NCI-H1694 (cell line): ENCODE measurements around the gene CNTN1.
"Not testable (repeated sequence)": the region's sequence is repeated elsewhere in the genome, so short reads cannot be mapped to it uniquely, and the experiment has no call there.

Experiments
- DNase-seq: peaks from one replicate; lab custom pipeline; 2025; lab: John Stamatoyannopoulos, UW

The CNTN1 gene

DNA sequence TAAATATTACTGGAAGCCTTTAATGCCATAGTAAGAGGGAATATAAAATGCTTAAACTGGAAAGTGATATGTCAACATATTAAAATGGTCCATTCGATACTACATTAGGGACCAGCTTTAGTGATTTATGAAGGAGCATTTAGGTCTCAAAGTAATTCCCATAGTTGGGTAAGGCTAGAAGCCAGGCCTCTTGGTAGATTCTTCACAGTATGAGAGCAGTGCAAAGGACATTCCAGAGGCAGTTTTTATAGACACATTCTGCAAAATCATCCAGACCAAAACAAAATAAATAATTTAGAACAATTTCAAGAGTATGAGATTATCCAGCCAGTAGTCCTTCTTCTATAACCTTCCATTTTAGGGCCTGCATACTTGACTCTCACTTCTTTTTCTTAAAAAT, 353.3 kb downstream of the CNTN1 start:
- DNase-seq: no peak

DNA sequence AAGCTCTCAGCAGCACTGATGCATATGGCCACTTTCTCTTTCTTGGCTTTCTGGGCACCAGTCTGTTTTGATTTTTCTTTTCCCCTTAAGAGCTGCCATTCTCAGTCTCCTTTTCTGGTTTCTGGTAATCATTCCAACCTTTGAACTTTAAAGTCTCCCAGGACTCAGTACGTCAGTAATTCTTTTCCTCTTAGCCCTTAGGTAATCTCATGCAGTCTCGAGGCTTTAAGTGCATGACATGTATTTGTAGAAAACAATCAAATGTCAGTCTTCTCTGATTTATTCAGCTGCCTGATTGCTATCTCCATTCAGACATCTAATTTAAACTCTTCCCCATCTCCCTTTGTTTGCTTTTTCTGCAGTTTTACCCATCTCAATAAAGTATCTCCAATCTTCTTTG, 356.8 kb downstream of the CNTN1 start:
- DNase-seq: no peak

DNA sequence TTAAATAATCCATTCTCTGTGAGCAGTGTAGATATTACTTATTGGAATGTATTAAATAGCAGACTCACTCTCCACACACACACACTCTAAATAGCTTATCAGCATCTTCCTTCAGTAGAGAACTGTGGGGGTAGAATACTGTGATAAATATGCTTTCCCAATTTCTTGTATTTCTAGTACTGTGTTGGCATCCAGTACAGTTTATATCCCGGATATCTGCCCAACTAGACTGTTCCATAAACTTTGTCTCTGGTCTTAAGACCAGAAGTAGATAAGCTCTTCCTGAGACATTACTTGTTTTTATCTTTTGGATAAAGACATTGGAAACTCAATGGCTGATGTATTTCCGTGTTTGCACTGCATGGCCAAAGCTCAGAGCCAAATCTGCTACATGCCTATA, 359.7 kb downstream of the CNTN1 start:
- no peak for DNase-seq

DNA sequence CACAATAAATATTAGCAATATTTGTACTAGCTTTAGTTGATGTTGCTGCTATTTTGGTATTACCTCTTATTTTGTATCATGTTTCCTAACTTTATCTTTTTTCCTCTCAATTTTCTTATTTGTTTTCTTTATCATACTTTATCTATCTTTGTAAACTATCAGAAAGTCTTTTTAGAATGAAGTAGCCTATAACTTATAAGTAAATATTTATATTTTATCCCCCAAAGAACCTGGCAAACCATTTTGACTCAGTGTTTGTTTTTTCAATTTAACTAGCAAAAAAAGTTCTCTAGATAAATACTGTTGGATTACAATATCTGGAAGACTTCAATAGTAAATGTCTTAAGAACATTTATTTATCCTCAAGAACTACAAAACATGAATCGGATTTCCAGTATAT, 360.2 kb downstream of the CNTN1 start:
- no peak for DNase-seq

DNA sequence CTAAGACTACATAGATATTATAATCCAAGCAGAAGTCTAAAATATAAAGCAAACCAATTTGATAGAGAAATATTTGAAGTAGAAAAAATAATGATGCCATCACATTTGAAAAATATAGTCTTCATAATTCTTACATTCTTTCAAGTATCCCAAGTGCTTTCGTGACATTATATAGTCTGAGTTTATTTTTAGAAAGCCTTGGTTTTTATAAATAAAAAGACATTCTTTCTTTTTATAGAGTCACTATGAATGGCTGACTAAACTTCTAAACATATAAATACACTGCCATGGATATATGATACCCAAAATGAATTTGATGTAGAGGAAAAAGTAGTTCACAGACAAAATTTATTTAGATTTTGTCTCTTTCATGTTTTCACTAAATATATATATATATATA, 360.8 kb downstream of the CNTN1 start:
- no peak for DNase-seq

DNA sequence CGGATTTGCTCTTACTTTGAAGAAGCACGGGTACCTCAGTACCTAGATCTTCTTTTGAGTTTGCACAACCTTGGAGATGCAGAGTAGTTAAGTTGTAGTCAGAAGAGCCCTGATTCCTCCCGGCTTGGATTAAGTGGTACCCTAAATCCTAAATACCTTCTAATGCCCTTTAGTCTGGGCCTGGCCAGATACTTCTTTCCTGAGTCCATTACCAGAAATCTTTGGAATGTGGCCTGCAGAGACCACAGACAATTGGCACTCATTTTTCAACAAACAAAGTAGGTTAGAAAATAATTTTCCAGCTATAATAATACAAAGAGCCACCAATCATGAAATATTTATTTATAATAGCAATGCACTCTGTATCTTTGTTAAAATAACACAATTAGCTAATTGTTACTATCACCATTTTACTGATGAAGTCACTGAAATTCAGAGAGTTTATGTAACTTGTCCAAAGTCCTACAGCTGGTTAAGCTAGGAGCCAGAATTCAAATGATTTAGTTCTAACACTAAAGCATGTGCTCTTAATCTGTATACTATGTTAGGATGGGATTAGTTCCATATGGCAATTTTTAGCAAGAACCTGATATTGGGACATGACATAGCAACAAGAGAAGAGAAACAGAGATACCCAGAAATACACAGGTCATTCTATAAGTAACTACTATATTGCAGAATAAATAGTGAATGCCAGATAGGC, 363.8 kb downstream of the CNTN1 start:
- no peak for DNase-seq

DNA sequence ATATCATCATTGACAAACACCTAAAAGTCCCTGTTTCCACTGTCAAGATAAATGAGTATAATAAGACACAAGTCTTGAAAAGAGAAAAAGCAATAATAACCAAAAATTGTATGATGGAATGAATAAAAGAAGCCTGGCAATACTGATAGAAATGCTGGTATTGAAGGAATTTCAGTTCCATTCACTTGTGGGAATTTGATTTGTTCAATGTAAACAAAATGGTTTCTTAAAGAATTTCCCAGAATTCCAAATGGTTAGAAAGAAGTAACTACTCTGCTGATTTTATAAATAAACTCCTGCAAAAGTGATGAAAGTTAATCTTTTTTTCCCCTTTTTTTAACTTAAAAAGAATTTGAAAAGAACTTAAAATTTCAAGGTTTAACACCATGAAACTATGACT, 366.0 kb downstream of the CNTN1 start:
- DNase-seq: no peak

DNA sequence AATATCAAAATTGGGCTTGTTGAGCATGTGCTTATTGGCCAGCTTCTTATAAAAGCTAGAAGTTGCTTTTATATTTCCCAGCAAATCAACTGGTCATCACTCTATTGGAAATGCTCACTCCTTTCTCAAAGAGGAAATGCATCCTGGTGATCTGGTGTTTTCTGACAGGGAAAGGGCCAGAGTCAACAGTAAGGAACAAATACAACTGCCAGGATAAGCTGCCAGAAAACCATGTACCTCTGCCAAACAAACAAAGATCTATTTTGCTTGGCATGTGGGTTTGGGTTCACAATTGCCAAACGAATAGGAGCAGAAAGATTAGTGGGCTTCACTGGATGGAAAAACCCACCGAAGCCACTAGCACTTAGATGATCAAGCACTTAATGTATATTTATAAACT, 369.0 kb downstream of the CNTN1 start:
- DNase-seq: no peak

DNA sequence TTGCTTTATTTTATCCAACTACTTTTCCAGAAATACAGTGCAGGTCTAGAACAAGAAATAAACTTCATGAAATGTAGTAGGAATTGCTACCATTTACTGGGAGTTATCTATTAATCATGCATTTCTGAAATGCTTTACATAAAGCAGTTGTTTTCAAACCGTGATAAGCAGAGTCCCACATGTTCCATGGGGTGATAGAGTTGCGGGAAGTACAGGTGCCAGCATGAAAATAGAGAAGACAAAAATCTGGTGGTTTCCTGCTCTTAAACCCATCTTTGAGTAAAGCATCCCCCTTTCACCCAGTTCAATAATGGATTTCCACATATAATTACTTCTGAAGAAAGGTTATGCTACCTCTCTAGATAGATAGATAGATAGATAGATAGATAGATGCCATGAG, 372.2 kb downstream of the CNTN1 start:
- no peak for DNase-seq

DNA sequence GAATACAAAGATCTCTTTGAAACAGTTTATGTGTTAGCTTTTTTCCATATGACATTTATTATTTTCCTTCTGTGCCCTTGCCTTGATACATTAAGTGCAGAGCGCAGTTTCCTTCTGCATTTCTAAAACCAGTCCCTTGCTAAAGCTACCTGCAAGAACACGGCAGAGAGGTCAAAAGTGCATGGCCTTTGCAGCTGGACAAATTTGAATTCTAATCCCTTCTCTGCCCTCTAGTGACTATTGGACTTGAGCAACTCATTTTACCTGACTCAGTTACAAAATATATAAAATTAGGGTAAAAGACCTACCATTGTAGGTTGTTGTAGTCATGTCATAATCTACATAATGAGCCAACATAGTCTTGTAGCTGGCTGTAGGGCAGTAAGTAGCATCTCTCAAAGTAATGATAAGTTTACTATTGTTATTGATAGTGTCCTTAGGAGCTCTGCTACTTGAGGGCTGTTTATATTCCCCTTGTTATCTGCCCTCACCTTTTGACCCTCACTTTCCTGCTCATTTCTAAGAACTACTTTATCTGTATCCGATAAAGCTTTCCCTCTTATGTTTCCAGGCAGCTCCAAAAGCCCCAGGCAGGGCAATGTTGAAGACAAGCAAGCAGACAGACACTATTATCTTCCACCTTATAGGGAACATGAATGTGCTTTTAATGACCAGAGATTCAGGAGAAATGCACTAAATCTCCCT, 375.9 kb downstream of the CNTN1 start:
- DNase-seq: no peak

DNA sequence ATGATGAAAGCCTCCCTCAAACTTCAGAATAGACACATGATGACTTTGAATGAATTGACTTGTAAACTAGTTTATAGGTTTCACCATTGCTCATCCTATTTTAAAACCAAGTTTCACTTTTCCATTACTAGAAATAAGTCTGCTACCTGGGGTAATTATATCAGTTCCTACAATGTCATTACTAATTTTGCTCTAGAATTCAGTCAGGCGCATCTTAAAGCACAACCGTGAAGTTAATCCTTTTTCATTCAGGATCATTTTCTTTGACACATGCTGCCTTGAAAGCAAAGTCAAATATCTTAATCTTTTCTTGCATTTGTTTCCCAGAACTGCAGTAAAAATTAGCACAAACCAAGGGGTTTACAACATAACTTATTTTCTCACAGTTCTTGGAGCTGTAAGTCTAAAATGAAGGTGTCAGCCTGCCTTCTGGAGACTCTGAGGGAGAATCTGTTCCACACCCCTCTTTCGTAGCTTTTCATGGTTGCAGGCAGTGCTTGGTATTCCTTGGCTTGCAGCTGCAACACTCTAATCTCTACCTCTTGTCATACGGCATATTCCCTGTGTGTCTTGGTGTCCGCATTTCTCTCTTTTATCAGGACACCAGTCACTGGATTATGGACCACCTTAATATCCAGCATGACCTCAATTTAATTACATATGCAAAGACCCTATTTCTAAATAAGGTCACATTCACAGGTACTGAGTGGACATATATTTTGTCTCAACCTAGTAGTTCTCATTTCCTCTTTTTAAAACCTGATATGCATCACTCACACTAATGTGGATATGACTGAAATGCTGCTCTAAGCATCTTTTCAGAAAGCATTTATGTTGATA, 381.6 kb downstream of the CNTN1 start:
- no peak for DNase-seq

DNA sequence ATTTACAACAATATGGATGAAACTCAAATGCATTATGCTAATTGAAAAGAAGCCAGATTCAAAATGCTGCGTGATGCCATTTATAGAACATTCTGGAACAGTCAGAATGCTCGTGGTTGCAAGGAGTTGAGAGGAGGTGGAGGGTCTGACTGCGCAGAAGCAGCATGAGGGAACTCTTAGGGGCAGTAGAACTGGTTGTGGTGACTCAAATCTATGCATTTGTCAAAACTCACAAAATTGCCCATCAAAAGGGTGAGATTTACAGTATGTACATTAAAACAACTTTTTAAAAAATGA, 382.2 kb downstream of the CNTN1 start:
- DNase-seq: no peak

DNA sequence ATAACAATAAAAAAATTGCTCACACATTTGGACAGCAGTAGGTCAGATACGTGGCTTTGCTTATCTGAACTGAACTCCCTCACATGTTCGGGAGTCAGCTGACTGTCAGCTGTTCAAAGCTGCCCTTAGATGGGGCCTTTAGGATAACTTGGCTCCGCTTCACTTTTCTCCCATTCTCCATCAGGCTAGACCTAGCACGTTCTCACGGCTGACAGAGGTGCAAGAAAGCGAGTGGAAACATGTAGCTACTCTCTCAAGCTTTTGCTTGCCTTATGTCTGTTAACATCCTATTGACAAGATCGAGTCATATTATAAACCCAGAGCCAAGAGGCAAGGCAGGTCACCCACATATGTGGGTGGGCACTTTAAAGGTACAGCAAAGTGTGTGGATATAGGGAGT, 383.9 kb downstream of the CNTN1 start:
- no peak for DNase-seq

DNA sequence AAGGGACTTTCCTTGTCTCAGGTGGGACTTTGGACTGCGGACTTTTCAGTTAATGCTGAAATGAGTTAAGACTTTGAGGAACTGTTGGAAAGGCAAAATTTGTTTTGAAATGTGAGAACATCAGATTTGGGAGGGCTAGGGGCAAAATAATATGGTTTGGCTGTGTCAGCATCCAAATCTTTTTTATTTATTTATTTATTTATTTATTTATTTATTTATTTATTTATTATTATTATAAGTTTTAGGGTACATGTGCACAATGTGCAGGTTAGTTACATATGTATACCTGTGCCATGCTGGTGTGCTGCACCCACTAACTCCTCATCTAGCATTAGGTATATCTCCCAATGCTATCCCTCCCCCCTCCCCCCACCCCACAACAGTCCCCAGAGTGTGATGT, 389.0 kb downstream of the CNTN1 start:
- DNase-seq: not testable (repeated sequence)

DNA sequence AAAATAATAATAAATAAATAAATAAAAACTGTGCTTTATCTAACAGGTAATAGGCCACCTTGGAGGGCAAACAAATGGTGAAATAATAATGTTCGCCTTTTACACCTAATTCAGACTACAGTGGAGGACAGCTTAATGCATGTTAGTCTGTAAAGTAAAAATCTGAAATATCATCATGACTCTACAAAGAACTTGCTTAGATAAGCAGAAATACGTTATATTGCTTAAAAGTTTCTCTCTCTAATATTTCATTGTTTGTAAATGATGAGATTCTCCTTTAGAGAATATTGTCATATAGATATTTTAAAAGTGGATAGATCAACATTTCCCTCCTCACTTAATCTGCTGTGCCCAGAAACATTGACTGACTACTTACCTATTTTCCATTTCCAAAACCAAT, 397.2 kb downstream of the CNTN1 start:
- no peak for DNase-seq

DNA sequence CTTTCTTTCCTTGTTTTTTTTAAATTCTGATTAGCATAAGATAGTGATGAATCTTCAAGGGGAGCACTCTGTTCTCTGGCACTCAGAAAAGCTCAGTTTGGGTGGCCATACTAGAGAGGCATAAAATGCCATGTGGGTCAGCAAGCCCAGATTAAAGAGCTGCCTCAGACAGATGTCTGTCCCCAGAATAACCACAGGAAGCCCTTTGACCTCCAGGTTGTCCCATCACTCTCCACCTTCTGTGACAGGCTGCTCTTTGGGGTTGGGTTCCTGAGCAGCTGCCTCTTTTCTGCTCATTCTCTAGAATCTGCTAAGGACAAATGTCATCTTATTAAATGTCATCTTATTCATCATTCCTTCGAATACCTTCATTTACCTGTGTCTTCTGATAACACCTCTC, 399.9 kb downstream of the CNTN1 start:
- DNase-seq: no peak

DNA sequence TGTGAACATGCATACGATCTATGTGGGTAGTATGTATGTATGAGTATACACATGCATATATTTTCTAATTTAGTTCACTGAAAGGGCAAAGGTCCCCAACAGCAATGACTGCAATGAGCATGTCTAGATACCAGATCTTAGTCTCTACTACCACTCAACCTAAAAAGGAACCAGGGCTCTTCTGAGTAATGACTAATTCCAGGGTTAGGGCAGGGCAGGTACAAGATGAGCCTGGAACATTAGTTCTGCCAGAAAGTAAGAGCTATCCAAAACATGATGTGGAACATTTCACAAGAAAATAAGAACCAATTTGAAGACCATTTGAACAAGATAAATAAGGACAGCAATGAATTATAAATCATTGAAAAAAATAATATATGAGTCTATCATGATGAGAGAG, 404.6 kb downstream of the CNTN1 start:
- no peak for DNase-seq

DNA sequence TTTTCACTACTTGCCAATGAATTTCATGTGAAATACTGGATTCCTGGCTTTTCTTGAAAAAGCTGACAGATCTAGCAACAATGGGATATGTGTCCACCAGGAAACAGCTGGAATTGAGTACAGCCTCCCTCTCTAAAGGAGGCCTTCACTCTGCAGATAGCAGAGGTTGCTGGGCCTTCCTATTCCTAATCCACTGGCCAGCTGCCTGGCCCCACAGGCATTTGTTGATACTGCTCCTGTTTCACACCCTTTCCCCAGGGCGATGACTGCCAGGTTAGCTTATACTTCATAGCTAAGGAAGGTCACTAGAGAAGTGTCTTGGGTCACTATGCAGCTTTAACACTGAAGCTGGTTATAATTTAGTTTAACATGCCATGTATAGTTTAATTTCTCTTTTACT, 408.3 kb downstream of the CNTN1 start:
- no peak for DNase-seq

DNA sequence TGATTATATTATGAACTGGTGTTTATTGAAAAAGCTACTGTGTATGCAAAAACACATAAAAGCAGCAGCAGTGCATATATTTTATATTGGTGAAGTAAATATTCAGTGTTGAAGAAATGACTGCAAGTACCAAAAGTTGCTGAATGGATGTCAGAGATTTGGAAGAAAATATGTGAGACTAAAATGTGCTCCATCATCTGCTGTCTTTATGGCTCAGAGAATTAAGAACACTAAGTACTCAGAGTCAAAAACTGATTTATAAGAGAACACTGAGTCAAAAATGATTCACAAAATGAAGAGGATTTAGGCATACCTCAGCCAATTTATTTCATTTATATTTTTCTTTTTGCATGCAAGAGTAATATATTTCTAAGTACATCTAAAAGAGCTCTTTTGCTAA, 409.6 kb downstream of the CNTN1 start:
- DNase-seq: no peak

DNA sequence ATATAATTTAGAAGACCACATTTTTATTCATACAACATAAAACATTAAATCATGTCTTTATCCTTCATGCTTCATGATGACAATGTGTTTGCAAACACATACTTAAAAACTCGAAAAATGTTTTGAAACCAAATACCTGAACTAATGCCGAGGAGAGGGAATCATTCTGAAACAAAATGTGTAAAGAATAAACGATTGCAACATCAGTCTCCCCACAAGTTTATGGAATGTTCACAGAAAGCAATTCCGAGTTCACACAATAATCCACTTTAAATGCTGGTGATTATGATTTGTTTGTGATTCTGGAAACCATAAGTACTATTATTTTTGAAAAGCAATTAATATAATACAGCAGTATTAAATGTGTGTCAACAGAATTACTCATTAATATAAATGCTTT, 411.4 kb downstream of the CNTN1 start:
- DNase-seq: no peak

DNA sequence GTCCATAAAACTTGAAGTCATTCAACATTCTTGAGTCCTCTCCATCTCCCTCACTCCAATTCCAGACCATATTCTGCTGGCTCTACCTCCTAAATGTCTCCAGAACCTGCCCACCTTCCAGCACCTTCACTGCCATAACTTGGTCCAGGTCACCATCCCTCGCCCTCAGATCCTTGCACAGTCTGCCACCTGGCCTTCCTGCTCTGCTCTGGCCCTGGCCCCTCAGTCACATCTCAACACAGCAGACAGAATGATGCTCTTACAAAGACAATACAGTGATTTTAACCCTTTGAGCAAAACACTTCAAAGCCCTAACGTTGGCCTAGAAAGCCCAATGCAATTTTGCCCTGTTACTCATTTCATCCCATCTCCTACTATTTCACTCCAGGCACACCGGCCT, 414.1 kb downstream of the CNTN1 start:
- no peak for DNase-seq

DNA sequence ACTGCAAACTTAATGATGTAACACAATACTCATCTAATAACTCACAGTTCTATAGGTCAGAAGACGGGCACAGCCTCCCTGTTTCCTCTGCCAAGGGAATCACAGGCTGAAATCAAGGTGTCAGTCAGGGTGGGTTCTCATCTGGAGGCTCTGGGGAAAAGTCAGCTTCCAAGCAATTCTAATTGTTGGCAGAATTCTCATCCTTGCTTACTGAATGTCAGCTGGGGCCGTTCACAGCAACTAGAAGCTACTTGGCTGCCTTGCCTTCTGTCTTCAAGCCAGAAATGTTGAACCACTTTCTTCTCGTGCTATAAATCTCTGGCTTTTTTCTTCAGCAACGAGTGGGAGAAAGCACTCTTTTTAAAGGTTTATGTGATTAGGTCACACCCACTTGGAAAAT, 415.8 kb downstream of the CNTN1 start:
- no peak for DNase-seq

DNA sequence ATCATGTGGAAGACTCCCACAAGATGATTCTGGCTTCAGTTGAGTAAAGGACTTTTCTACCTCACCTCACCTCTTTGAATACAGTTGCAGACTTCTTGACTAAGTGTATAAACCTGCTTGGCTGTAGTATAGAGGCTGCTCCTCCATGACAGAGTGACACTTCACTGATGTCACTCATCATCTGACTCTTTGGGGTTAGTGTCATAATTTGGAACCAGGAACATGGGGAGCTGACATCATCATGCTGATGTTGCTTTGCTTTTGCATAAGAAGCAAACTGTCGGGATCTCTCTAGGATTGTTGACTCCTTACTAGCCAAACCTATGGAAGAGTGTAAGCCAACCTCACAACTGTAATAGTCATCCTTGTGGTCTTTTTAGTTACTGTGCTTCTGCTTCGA, 420.7 kb downstream of the CNTN1 start:
- DNase-seq: no peak
